Measurements from ENCODE around the gene ADK.
A peak's percentile ranks its signal among the peaks of the same experiment; 100 is the strongest.
"Not testable (repeated sequence)": the region's sequence is repeated elsewhere in the genome, so short reads cannot be mapped to it uniquely, and the experiment has no call there.

ADK gene

GRCh38 chr10:74539317-74539716 lies 388.3 kb downstream of the ADK start:
- H3K27me3 Mint-ChIP-seq, result no peaks in the 10 kb centered on the region
- peaks cover 18% of the 10 kb centered on the region for H3K4me1 Mint-ChIP-seq
- no peak overlapping the region for H3K27ac Mint-ChIP-seq
- H3K4me3 Mint-ChIP-seq, result no peak overlapping the region
- peaks cover 5% of the 10 kb centered on the region for H3K36me3 Mint-ChIP-seq
- H3K9me3 Mint-ChIP-seq, result peaks cover 5% of the 10 kb centered on the region

GRCh38 chr10:74541375-74541774 lies 390.4 kb downstream of the ADK start:
- Mint-ChIP-seq H3K4me1 (peaks cover 13% of the 10 kb centered on the region), H3K9me3 (peaks cover 4% of the 10 kb centered on the region), H3K27me3 (no peaks in the 10 kb centered on the region), H3K36me3 (peaks cover 7% of the 10 kb centered on the region), H3K27ac (no peak overlapping the region), H3K4me3 (no peak overlapping the region)

GRCh38 chr10:74542077-74542476 lies 391.1 kb downstream of the ADK start:
- Mint-ChIP-seq H3K36me3 (peaks cover 4% of the 10 kb centered on the region), H3K4me3 (no peak overlapping the region), H3K27me3 (no peaks in the 10 kb centered on the region), H3K4me1 (peaks cover 6% of the 10 kb centered on the region), H3K27ac (no peak overlapping the region), H3K9me3 (no peaks in the 10 kb centered on the region)

GRCh38 chr10:74543276-74543675 lies 392.3 kb downstream of the ADK start:
- Mint-ChIP-seq H3K27me3 (no peaks in the 10 kb centered on the region), H3K4me1 (peaks cover 5% of the 10 kb centered on the region), H3K4me3 (no peak overlapping the region), H3K9me3 (no peaks in the 10 kb centered on the region), H3K27ac (no peak overlapping the region), H3K36me3 (peaks cover 4% of the 10 kb centered on the region)

- H3K27ac Mint-ChIP-seq, result peak overlapping the region; percentile 4
These were observed 393.1 kb downstream of the ADK start for GRCh38 chr10:74544106-74544505.

GRCh38 chr10:74548676-74549075 lies 397.7 kb downstream of the ADK start:
- H3K9me3 Mint-ChIP-seq, result no peaks in the 10 kb centered on the region
- H3K36me3 Mint-ChIP-seq, result peaks cover 6% of the 10 kb centered on the region
- peaks cover 5% of the 10 kb centered on the region for H3K4me1 Mint-ChIP-seq
- H3K4me3 Mint-ChIP-seq, result no peak overlapping the region
- H3K27ac Mint-ChIP-seq, result no peak overlapping the region
- H3K27me3 Mint-ChIP-seq, result no peaks in the 10 kb centered on the region

More at GRCh38 chr10:74544106-74544505, 393.1 kb downstream of the ADK start:
- Mint-ChIP-seq H3K4me3 (no peak overlapping the region), H3K9me3 (no peaks in the 10 kb centered on the region), H3K4me1 (peaks cover 5% of the 10 kb centered on the region), H3K36me3 (peaks cover 3% of the 10 kb centered on the region), H3K27me3 (no peaks in the 10 kb centered on the region)

GRCh38 chr10:74556072-74556705 lies 405.2 kb downstream of the ADK start:
- Mint-ChIP-seq H3K9me3 (no peaks in the 10 kb centered on the region), H3K4me3 (no peak overlapping the region), H3K27ac (no peak overlapping the region), H3K4me1 (peaks cover 10% of the 10 kb centered on the region), H3K27me3 (no peaks in the 10 kb centered on the region), H3K36me3 (peaks cover 19% of the 10 kb centered on the region)

- H3K9me3 Mint-ChIP-seq, result no peaks in the 10 kb centered on the region
- H3K36me3 Mint-ChIP-seq, result peaks cover 18% of the 10 kb centered on the region
- no peak overlapping the region for H3K4me3 Mint-ChIP-seq
- no peak overlapping the region for H3K27ac Mint-ChIP-seq
- peaks cover 10% of the 10 kb centered on the region for H3K4me1 Mint-ChIP-seq
- no peaks in the 10 kb centered on the region for H3K27me3 Mint-ChIP-seq
These were observed 406.1 kb downstream of the ADK start for GRCh38 chr10:74557098-74557497.

GRCh38 chr10:74558403-74558802 lies 407.4 kb downstream of the ADK start:
- no peak overlapping the region for H3K27ac Mint-ChIP-seq
- H3K9me3 Mint-ChIP-seq, result no peaks in the 10 kb centered on the region
- H3K4me3 Mint-ChIP-seq, result peak overlapping the region; percentile 11
- no peaks in the 10 kb centered on the region for H3K27me3 Mint-ChIP-seq
- peaks cover 10% of the 10 kb centered on the region for H3K4me1 Mint-ChIP-seq
- H3K36me3 Mint-ChIP-seq, result peaks cover 17% of the 10 kb centered on the region

- Mint-ChIP-seq H3K4me1 (peaks cover 10% of the 10 kb centered on the region), H3K9me3 (no peaks in the 10 kb centered on the region), H3K27me3 (no peaks in the 10 kb centered on the region), H3K27ac (no peak overlapping the region), H3K36me3 (peaks cover 17% of the 10 kb centered on the region), H3K4me3 (no peak overlapping the region)
These were observed 407.9 kb downstream of the ADK start for GRCh38 chr10:74558897-74559296.

- peaks cover 17% of the 10 kb centered on the region for H3K4me1 Mint-ChIP-seq
- H3K27ac Mint-ChIP-seq, H3K9me3 Mint-ChIP-seq, H3K27me3 Mint-ChIP-seq, H3K4me3 Mint-ChIP-seq: not testable (repeated sequence)
- peaks cover 21% of the 10 kb centered on the region for H3K36me3 Mint-ChIP-seq
These were observed 417.9 kb downstream of the ADK start for GRCh38 chr10:74568896-74569295.

GRCh38 chr10:74573497-74573896 lies 422.5 kb downstream of the ADK start:
- Mint-ChIP-seq H3K4me1 (peaks cover 32% of the 10 kb centered on the region), H3K36me3 (peaks cover 26% of the 10 kb centered on the region)
- not testable (repeated sequence) for H3K27me3 Mint-ChIP-seq, H3K27ac Mint-ChIP-seq, H3K4me3 Mint-ChIP-seq, H3K9me3 Mint-ChIP-seq

GRCh38 chr10:74575191-74575720 lies 424.2 kb downstream of the ADK start:
- H3K27me3 Mint-ChIP-seq, result no peaks in the 10 kb centered on the region
- H3K4me3 Mint-ChIP-seq, result no peak overlapping the region
- peaks cover 32% of the 10 kb centered on the region for H3K4me1 Mint-ChIP-seq
- peaks cover 23% of the 10 kb centered on the region for H3K36me3 Mint-ChIP-seq
- H3K27ac Mint-ChIP-seq, result no peak overlapping the region
- peaks cover 5% of the 10 kb centered on the region for H3K9me3 Mint-ChIP-seq

- H3K9me3 Mint-ChIP-seq, result peaks cover 5% of the 10 kb centered on the region
- no peak overlapping the region for H3K4me3 Mint-ChIP-seq
- H3K27me3 Mint-ChIP-seq, result no peaks in the 10 kb centered on the region
- H3K36me3 Mint-ChIP-seq, result peaks cover 28% of the 10 kb centered on the region
- H3K4me1 Mint-ChIP-seq, result peaks cover 32% of the 10 kb centered on the region
- peak overlapping the region; percentile 6 for H3K27ac Mint-ChIP-seq
These were observed 424.9 kb downstream of the ADK start for GRCh38 chr10:74575912-74576311.

GRCh38 chr10:74576586-74576985 lies 425.6 kb downstream of the ADK start:
- peaks cover 12% of the 10 kb centered on the region for H3K9me3 Mint-ChIP-seq
- H3K4me3 Mint-ChIP-seq, result no peak overlapping the region
- H3K36me3 Mint-ChIP-seq, result peaks cover 27% of the 10 kb centered on the region
- H3K27ac Mint-ChIP-seq, result no peak overlapping the region
- no peaks in the 10 kb centered on the region for H3K27me3 Mint-ChIP-seq
- H3K4me1 Mint-ChIP-seq, result peaks cover 36% of the 10 kb centered on the region

GRCh38 chr10:74580438-74580837 lies 429.4 kb downstream of the ADK start:
- Mint-ChIP-seq H3K36me3 (peaks cover 20% of the 10 kb centered on the region), H3K4me1 (peaks cover 46% of the 10 kb centered on the region), H3K27ac (peak overlapping the region; percentile 6), H3K9me3 (peaks cover 12% of the 10 kb centered on the region)
- H3K4me3 Mint-ChIP-seq, H3K27me3 Mint-ChIP-seq: not testable (repeated sequence)

- Mint-ChIP-seq H3K4me3 (no peak overlapping the region), H3K27ac (peak overlapping the region; percentile 98), H3K36me3 (peaks cover 8% of the 10 kb centered on the region), H3K9me3 (peaks cover 6% of the 10 kb centered on the region), H3K4me1 (peaks cover 51% of the 10 kb centered on the region), H3K27me3 (no peaks in the 10 kb centered on the region)
These were observed 431.5 kb downstream of the ADK start for GRCh38 chr10:74582566-74582965.
